CD4-positive, alpha-beta T cell treated with Interleukin-15 for 4 hours (primary cell): ENCODE results near the gene LILRB2.
A peak's percentile ranks its signal among the peaks of the same experiment; 100 is the strongest.
"Not testable (repeated sequence)": the region's sequence is repeated elsewhere in the genome, so short reads cannot be mapped to it uniquely, and the experiment has no call there.

Source experiments
- DNase-seq: peaks from one replicate; pipeline ENCODE4 v3.0.0-alpha.2; 2020; ENCODE audit warnings: low spot score

The LILRB2 gene

GRCh38 chr19:54272181-54272580 lies 8.7 kb downstream of the LILRB2 start:
- DNase-seq = not testable (repeated sequence)

- not testable (repeated sequence) for DNase-seq
These were observed 9.3 kb downstream of the LILRB2 start for GRCh38 chr19:54271587-54271986.

- DNase-seq = no peak
These were observed 9.8 kb downstream of the LILRB2 start for GRCh38 chr19:54271106-54271505.

GRCh38 chr19:54268936-54269335 lies 12.0 kb downstream of the LILRB2 start:
- DNase-seq = no peak

GRCh38 chr19:54266133-54266532 lies 14.8 kb downstream of the LILRB2 start:
- peak; percentile 56 for DNase-seq

GRCh38 chr19:54262470-54262869 lies 18.4 kb downstream of the LILRB2 start:
- no peak for DNase-seq

- DNase-seq = no peak
These were observed 18.8 kb downstream of the LILRB2 start for GRCh38 chr19:54262066-54262465.

- no peak for DNase-seq
These were observed 23.8 kb downstream of the LILRB2 start, which contains the start of gene LILRB5 for GRCh38 chr19:54257116-54257480. LILRB5 (minus strand) TSS chr19:54257273; CDS start chr19:54257193, 80 bp downstream.

- no peak for DNase-seq
These were observed 24.4 kb downstream of the LILRB2 start for GRCh38 chr19:54256250-54257115.

GRCh38 chr19:54255105-54255775 lies 25.7 kb downstream of the LILRB2 start:
- DNase-seq = no peak

GRCh38 chr19:54254195-54254906 lies 26.6 kb downstream of the LILRB2 start:
- DNase-seq = no peak

GRCh38 chr19:54253331-54254194 lies 27.3 kb downstream of the LILRB2 start:
- no peak for DNase-seq

GRCh38 chr19:54252845-54253244 lies 28.1 kb downstream of the LILRB2 start:
- no peak for DNase-seq

GRCh38 chr19:54252243-54252642 lies 28.7 kb downstream of the LILRB2 start:
- DNase-seq = no peak

GRCh38 chr19:54248016-54248601 lies 32.8 kb downstream of the LILRB2 start:
- DNase-seq = peak; percentile 28

GRCh38 chr19:54247106-54247930 lies 33.6 kb downstream of the LILRB2 start:
- DNase-seq = no peak

GRCh38 chr19:54245936-54246335 lies 35.0 kb downstream of the LILRB2 start:
- DNase-seq = no peak

GRCh38 chr19:54243809-54244208 lies 37.1 kb downstream of the LILRB2 start:
- DNase-seq = not testable (repeated sequence)

GRCh38 chr19:54242646-54243045 lies 38.3 kb downstream of the LILRB2 start, which contains the start of gene LILRA6:
LILRA6 (minus strand) TSS chr19:54242790.
- DNase-seq = not testable (repeated sequence)

- DNase-seq = not testable (repeated sequence)
These were observed 38.7 kb downstream of the LILRB2 start for GRCh38 chr19:54242234-54242633.
